A172 (cell line): ENCODE measurements around the gene NPTX1. TPM values are rescaled to one million over a fixed set of nuclear protein-coding genes. Genes with fewer than 3 reads are reported as not detected.

Experiments used
- DNase-seq: peaks from one replicate; pipeline ENCODE4 v3.0.0-alpha.2; 2015; ENCODE audit warnings: low spot score
- total RNA-seq: library from RNA; depleted of rRNA; stranded (reverse); fragments of >200 nt; shearing (Covaris generic); gene quantifications from 2 replicates; pipeline ENCODE4 v1.2.3, GENCODE V29; 2014

NPTX1 gene
- total RNA-seq, 1 experiment from 2014 or later: 0.53 TPM

GRCh38 chr17:80459234-80459633 lies 17.2 kb downstream of the NPTX1 start:
- DNase-seq: no peak

DNA sequence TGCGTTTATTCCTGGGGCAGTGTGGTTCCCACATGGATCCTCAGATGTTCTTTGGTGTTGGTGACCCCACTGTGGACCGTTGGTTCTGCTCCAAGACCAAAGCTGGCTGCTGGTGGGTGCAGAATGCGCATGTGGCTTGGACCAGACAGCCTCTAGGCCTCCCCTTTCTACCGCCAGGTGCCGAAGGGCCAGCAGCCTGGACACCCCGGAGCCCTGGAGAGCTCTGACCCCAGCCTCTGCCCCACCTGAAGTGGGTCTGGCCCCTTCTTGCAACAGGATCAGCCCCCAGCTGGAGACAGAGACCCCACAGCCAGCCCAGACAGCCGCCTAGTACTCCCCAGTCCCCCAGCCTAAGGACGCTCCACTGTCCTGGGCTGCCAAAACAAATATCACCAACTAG lies 18.4 kb downstream of the NPTX1 start:
- no peak for DNase-seq

DNA sequence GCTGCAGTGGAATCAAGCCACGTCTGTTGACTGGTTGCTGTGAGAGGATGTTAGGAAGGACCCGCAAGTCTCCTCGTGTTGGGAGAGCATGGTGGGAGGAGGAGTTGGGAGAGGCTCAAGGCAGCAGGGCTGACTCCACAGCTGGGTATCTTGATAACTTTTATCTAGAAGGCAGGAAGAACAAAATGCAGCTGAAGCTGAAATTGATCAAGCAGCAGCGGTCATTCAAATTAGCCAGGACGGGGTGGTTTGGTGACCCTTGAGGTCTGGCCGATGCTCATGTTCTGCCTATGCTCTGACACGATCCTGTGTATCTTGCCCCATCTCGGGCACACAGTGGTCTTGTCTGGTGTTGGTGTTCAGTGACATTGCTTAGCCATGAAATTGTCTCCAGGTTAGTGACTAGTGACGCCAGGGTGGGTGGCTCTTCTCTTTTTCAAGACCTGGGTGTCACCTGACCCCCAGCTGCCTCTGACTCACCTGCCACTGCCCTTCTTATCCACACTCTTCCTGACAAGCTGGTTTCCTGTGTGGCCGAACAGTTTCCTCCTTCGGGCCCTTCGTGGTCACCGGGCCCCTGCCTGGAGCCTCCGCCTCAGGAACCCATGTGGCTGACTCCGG lies 19.1 kb downstream of the NPTX1 start:
- no peak for DNase-seq

DNA sequence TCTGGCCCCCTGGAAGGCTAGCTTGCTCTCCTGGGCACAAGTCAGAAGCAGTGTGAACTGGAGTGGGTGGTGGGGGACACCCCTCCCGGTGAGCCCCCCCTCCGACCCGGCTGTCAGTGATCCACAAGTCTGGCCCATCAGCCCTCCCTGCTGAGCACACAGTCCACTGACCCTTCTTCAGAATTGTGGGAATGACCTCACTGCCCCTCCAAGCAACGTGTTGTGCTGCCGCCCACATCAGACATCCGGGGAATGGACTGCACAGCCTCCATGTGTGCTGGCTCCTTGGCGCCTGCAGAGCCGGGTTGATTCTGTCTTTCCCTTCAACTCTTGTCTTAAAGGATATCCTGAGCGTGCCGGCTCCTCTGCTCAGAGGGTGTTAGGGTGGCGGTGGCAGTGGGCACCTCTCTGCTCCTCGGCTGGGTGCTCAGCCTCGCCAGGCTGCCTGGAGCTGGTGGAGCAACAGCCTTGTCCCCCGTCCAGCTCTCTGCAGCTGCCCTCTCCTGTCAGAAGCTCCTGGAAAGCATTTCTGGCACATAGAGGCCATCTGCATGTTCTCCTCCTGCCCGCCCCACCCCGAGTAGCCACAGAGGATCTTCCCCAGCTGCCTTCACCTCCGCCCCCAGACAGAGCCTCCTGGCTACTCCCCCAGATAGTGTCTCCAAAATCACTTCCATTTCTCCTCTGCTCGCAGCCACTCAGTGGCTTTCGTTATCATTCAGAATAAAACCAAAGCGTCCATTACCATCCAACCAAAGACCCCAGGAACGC lies 19.8 kb downstream of the NPTX1 start:
- DNase-seq: no peak

GRCh38 chr17:80455784-80456183 lies 20.6 kb downstream of the NPTX1 start:
- no peak for DNase-seq

DNA sequence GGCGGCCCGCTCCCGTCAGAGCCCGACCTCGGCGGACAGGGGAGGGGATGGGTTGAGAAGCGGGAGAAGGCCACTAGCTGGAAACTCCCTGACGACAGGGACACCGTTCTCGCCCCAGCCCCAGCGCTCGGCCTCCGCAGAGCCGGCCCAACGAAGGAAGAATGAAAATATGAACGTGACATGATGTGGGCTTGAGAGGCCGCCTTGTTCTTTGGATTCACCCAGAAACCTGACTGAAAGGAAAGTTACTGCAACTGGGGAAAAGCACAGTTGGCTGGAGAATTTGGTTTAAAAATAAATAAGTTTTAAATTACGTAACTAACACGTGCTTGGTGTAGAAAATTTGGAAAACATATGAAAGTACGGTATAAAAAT lies 21.1 kb downstream of the NPTX1 start:
- peak; percentile 59 for DNase-seq

DNA sequence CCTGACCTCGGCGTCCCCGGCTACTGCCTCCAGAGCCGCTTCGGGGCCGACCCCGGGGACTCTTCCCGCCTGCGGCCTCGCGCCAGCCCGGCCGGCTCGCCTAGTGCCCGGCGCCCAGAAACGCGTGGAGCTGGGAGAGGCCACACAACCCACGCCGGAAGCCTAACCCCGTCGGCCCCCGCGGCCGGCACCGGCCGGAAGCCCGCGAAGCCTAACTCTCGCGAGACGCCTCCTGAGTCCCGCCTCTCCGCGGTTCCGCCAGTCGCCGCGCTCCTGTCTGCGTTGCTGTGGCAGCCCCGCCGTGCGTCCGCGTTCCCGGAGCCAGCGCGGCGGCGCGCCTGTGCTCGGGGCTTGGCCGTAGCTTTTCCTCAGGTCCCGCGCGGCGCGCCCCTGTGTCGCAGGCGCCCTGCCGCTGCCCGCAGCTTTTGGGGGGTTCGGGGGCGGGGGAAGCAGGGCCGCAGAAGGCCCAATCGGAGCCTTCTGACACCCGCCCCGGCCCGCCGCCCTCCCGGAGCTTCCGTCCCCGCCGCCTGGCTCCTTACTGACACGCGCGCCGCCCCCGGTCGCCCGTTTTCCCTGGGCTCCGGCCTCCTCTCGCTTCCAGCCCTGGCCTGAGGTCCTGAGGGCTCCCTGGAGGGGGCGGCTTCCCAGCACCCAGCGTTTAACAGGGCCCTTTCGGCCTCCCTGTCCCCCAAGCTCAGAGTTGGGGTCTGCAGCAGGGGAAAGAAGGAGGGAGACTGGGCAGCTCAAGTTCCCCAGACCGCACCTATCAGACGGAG lies 21.7 kb downstream of the NPTX1 start:
- DNase-seq: peak; percentile 90

- DNase-seq: peak; percentile 14
These were observed 22.3 kb downstream of the NPTX1 start for GRCh38 chr17:80453998-80454556.

GRCh38 chr17:80453126-80453997 lies 23.0 kb downstream of the NPTX1 start:
- no peak for DNase-seq

GRCh38 chr17:80452173-80452915 lies 24.1 kb downstream of the NPTX1 start:
- DNase-seq: no peak

DNA sequence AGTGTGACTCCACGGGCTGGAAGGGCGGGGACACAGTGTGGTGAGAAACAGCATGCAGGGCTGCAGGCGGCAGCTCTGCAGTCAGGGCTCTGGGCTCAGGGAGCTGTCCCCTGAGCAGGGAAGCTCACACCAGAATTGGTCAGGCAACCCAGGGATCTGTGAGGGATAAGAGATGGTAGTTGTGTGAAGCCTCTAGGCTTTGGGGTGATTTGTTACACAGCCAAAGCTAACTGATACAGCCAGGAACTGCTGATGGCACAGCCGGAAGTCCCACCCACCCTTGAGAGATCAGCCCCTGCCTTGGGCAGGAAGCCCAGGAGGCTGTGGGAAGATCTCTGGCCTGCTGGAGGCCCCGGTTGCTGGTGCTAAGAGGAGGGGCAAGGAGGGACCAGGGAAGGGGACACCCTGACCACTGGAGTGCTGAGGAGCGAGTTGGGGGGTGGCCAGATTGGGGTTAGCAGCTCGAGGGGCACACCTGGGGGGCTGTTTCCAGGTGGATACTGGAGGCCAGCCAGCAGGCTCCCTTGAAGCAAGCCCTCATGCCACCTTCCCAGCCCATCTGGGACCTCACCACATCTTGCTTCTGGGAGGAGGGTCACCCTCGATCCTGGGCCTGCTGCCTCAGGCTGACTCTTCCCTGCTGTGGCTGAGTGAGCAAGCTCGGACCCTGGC lies 25.2 kb downstream of the NPTX1 start:
- no peak for DNase-seq

DNA sequence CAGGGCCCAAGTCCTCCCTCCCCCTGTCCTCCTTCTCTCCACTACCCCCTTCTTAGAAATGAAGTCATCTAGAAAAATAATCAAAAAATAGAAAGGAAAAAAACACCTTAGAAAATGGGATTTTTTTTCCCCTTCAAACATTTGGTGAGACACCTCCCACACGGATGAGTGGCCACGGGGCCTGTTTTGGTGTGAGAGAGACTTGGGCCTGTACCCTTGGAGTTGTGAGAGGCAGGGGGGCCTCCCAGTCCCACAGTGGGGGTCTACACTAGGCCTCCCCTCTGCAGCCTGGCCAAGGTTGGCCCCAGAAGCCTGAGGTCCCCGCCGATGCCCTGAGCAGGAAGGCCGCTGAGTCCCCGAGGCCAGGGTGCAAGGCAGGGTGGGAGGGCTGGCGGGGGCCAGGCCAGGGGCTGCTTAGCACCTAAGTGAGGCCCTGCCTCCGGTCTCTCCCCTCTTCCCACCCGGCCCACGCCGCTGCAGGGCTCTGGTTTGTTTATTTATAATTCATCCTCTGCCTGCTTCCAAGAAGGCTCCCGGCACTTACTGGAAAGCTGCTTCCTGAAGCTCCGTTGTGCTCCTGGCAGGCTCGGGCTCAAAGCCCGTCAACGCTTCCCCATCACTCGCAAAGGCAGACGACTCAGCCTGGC lies 26.4 kb downstream of the NPTX1 start:
- no peak for DNase-seq

DNA sequence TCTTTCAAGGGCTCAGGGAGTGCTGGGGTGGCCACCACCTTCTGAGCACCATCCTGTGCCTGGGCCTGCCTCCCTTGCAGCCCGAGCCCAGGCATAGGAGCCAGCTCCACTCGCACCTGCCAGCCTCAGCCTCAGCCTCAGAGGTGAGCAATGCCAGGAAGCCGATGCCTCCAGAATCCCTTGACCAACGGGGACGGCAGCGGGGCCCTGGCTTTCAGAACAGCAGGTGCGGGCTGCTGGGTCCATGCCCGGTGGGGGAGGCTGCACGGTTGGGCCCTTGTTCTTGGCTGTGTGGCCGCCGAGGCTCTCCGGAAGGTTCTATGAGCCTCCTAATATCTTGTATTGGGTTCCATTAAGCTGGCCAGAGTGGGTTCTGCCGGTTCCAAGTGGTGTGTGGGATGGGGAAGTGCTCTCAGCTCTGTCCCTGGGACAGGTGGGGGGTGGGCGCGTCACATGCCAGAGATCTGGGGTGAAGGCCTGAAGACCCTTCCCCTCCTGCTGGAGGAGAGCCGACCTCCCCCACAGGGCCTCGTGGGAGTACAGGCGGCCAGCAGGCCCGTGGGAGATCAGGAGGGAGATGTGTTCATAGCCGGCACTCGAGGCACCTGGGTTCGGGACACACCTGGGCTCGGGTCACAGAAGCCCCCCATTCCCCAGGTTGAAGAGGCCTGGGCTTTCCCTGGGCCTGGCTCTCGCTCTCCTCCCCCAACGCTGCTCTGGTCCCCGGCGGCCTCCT lies 27.0 kb downstream of the NPTX1 start:
- no peak for DNase-seq

DNA sequence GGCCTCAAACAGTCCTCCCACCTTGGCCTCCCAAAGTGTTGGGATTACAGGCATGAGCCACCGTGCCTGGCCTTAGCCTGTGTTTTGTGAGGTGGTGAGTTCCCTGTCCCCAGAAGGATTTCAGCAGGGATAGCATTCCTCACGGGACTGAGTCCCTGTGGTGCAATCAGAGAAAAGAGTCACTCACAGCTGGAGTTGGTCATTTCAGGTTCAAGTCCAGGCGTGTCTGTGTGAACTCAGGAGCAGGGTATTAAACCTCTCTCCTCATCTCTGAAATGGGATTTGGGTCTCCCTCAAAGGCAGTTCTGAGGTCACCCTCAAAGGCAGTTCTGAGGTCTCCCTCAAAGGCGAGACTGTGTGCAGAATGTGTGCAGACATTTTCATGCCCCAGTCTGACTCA lies 28.6 kb downstream of the NPTX1 start:
- DNase-seq: no peak

GRCh38 chr17:80446645-80447405 lies 29.6 kb downstream of the NPTX1 start:
- DNase-seq: peak; percentile 41

DNA sequence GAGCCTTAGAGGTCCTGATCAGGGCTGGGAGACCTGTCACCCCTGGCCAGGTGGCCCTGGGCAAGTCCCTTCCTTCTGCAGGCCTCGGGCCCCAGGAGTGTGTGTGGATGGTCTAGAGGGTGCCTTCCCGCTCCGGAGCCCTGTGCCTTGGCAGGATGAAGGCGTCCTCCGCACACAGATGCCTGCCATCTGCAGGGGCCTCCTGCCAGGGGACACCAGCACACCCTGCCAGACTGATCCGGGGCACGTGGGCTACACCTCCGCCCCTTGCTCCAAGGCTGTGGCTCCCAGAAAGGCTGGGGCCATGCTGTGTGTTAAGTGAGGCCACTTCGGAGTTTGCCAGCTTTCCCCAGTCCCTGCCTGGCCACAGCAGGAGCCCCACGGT lies 30.7 kb downstream of the NPTX1 start:
- no peak for DNase-seq

DNA sequence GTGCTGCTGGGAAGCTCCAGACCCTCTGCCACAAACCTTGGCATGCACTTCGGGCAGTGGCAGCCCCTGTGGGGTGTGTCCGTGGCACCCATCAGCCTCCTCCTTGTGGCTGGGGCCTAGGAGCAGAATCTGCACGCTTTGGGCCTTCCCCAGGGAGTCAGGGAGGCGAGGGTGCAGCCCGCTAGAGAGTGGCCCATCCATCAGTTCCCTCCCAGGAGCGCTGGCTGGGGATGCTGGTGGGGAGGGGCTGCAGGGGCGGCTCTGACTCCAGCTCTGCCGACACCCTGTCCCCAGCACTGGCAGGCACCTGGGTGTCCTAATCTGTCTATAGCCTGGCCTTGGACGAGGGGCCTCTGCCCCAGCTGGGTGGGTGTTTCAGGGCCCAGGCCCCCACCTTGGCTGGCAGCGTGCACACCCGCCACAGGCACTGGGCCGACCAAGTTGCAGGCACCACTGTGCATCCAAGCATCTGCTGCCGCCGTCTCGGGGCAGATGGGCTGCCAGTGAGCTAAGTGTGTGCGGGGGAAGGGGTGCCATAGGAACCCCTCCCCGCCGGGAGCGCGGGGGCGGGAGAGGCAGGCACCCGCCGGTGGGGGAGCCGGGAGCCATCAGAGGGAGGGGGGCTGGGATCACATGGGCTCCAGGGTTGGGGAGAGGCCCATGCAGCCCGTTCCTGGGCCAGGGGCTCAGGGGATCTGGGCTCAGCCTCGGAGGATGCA lies 31.2 kb downstream of the NPTX1 start:
- no peak for DNase-seq

- DNase-seq: no peak
These were observed 31.8 kb downstream of the NPTX1 start for GRCh38 chr17:80444644-80444979.
